SIG-M5 treated with dmso at 0.1 percent for 504 hours (cell line): ENCODE results near the gene MAGEA2B.
"Not testable (repeated sequence)": the region's sequence is repeated elsewhere in the genome, so short reads cannot be mapped to it uniquely, and the experiment has no call there.

Source experiments
- DNase-seq: peaks from one replicate; lab custom pipeline; 2025; ENCODE audit not compliant: unreplicated experiment; lab: John Stamatoyannopoulos, UW

MAGEA2B gene, protein sequence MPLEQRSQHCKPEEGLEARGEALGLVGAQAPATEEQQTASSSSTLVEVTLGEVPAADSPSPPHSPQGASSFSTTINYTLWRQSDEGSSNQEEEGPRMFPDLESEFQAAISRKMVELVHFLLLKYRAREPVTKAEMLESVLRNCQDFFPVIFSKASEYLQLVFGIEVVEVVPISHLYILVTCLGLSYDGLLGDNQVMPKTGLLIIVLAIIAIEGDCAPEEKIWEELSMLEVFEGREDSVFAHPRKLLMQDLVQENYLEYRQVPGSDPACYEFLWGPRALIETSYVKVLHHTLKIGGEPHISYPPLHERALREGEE

DNA sequence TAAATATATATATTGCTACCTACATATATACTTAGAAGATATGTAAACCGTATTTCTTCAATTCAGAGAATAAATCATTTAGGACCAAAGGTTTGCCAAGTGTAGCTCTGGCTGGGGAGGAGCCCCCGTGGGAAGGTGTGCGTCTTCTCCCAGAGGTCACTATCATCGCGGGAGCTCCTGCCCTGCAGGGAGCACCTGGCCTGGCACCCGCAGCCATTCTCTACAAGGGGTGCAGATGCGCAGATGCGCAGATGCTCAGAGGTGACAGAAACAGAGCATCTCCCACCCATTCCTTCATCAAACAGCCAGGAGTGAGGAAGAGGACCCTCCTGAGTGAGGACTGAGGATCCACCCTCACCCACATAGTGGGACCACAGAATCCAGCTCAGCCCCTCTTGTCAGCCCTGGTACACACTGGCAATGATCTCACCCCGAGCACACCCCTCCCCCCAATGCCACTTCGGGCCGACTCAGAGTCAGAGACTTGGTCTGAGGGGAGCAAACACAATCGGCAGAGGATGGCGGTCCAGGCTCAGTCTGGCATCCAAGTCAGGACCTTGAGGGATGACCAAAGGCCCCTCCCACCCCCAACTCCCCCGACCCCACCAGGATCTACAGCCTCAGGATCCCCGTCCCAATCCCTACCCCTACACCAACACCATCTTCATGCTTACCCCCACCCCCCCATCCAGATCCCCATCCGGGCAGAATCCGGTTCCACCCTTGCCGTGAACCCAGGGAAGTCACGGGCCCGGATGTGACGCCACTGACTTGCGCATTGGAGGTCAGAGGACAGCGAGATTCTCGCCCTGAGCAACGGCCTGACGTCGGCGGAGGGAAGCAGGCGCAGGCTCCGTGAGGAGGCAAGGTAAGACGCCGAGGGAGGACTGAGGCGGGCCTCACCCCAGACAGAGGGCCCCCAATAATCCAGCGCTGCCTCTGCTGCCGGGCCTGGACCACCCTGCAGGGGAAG is at the start of gene MAGEA2B:
Gene MAGEA2B, plus strand, starts transcription at position 814 of the 973 bp plus-strand sequence. CDS start 2,479 bp downstream, outside the sequence.
- DNase-seq: not testable (repeated sequence)

DNA sequence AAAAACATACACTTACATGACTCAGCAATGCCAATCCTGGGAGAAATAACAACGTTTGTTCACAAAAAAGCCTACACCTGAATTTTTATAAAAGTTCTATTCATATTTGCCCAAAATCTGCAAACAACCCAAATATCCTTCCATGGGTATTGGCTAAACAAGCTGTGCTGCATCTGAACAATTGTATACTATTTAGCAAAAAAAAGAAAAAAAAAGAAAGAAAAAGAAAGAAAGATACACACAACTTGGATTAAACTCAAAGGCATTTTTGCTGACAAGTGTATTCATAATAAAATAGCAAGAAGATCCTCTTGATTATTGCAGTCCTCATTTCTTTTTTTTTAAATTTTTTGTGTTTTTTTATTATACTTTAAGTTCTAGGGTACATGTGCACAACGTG is 40.3 kb upstream of the MAGEA2B start:
- DNase-seq: no peak

DNA sequence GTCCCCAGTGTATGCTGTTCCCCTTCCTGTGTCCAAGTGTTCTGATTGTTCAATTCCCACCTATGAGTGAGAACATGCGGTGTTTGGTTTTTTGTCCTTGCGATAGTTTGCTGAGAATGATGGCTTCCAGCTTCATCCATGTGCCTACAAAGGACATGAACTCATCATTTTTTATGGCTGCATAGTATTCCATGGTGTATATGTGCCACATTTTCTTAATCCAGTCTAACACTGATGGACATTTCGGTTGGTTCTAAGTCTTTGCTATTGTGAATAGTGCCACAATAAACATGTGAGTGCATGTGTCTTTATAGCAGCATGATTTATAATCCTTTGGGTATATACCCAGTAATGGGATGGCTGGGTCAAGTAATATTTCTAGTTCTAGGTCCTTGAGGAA is 39.8 kb upstream of the MAGEA2B start:
- DNase-seq: not testable (repeated sequence)

DNA sequence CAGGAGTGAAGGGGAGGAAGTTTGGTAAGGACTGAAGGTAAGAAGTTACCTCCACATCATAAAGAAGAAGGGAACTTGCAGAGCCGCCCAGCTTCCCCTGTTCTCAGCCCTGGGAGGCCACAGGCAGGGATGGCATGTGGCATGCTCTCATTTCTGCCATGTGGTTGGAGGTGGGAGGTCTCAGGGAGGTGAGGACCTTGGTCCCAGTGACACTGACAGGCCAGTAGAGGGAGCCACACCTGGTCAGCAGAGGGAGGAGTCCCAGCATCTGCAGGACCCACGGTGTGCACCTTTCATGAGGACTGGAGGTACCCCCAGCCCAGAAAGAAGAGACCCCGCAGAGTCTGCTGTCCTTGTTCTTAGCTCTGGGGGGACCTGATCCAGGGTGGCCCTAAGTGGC is 33.4 kb upstream of the MAGEA2B start:
- not testable (repeated sequence) for DNase-seq

DNA sequence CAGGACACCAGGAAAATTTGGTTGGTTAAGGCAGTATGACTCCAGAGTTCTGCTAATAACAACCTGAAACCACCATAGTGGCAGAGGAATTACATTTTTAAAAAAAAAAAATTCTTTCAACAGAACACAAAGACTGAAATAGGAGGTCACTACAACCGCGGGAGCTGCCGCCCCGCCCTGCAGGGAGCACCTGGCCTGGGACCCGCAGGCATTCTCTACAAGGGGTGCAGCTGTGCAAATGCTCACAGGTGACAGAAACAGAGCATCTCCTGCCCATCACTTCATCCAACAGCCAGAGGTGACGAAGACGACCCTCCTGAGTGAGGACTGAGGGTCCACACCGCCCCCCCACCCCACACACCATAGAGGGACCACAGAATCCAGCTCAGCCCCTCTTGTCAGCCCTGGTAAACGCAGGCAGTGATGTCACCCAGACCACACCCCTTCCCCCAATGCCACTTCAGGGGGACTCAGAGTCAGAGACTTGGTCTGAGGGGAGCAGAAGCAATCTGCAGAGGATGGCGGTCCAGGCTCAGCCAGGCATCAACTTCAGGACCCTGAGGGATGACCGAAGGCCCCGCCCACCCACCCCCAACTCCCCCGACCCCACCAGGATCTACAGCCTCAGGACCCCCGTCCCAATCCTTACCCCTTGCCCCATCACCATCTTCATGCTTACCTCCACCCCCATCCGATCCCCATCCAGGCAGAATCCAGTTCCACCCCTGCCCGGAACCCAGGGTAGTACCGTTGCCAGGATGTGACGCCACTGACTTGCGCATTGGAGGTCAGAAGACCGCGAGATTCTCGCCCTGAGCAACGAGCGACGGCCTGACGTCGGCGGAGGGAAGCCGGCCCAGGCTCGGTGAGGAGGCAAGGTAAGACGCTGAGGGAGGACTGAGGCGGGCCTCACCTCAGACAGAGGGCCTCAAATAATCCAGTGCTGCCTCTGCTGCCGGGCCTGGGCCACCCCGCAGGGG is 16.2 kb upstream of the MAGEA2B start, which contains the start of gene MAGEA3:
Gene MAGEA3, plus strand, starts transcription at position 843 of the 980 bp plus-strand sequence. CDS start 2,039 bp downstream, outside the sequence.
- not testable (repeated sequence) for DNase-seq

DNA sequence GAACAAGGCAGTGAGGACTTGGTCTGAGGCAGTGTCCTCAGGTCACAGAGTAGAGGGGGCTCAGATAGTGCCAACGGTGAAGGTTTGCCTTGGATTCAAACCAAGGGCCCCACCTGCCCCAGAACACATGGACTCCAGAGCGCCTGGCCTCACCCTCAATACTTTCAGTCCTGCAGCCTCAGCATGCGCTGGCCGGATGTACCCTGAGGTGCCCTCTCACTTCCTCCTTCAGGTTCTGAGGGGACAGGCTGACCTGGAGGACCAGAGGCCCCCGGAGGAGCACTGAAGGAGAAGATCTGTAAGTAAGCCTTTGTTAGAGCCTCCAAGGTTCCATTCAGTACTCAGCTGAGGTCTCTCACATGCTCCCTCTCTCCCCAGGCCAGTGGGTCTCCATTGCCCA is 14.0 kb upstream of the MAGEA2B start:
- not testable (repeated sequence) for DNase-seq

DNA sequence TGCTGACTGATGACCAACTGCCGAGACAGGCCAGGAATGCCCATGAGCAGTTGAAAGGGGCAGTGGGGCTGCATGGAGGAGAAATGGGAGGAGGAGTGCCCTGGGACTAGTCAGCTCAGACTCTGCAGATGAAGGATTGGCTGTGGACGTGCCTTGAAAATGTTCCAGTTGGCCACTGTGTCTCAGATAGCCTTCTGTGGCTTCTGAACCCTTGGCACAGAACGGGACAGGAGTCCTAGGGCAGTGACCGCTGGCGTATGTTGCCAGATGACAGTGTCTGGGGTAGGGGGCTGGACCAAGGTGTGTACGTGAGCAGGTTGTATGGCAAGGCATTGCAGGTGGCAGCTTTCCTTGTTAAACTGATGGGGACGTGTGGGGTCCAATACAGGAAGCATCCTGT is 7.9 kb upstream of the MAGEA2B start:
- not testable (repeated sequence) for DNase-seq

DNA sequence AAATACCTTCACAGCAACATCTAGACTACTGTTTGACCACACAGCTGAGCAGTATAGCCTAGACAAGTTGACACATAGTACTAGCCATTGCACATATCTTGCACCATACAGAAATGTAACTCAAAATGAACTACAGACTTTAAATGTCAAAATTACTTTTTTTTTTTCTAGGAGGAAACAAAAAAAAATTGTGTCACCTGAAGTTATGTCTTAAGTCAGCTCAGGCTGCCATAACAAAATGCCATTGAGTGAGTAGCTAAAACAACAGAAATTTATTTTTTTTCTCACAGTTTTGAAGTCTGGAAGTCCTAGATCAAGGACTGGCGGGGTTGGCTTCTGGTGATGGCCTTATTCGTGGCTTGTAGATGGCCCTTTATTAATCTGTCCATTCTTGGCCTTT is 5.3 kb upstream of the MAGEA2B start, which contains the start of gene CSAG2:
Gene CSAG2, minus strand, starts transcription at position 101 of the 400 bp plus-strand sequence. CDS start 161 bp downstream, outside the sequence.
- not testable (repeated sequence) for DNase-seq

DNA sequence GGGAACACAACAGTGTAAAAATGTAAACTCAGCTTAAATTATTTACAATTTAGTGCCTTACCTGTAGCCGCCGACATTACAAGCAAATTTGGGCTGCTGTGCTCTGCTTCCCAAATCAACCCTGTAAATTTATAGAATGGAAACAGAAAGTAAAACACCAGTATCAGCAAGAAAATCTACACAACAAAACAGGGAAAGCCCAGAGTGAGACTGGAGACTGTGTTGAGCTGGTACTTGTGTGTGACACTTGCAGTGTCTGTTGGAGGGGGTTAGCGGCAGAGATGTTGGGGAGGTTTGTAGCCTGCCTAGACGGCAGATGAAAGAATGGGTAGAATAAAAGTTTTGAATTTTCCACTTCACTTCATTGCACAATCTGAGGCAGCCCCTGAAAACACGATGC is 1.2 kb upstream of the MAGEA2B start:
- not testable (repeated sequence) for DNase-seq

DNA sequence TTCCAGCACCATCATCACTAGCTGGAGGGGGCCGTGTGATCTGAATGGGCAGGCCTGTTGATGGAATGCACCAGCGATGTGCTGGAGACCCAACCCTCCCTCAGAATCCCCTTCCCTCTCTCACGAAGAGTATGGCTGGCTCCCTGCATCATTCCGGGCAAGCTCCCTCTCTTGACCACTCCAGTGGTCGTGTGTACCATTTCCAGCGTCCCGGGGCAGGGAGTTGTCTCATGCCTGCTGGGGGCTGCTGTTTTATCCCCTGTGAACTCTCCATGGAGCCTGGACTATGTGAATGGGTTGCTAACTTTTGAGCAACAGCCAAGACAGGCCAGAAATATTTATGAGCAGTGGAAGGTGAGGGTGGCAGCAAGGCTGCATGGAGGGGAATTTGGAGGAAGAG is 11.0 kb downstream of the MAGEA2B start:
- no peak for DNase-seq

DNA sequence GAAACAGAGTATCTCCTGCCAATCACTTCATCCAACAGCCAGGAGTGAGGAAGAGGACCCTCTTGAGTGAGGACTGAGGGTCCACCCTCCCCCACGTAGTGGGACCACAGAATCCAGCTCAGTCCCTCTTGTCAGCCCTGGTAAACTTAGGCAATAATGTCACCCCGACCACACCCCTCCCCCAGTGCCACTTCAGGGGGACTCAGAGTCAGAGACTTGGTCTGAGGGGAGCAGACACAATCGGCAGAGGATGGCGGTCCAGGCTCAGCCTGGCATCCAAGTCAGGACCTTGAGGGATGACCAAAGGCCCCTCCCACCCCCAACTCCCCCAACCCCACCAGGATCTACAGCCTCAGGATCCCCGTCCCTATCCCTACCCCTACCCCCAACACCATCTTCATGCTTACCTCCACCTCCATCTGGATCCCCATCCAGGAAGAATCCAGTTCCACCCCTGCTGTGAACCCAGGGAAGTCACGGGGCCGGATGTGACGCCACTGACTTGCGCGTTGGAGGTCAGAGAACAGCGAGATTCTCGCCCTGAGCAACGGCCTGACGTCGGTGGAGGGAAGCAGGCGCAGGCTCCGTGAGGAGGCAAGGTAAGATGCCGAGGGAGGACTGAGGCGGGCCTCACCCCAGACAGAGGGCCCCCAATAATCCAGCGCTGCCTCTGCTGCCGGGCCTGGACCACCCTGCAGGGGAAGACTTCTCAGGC is 19.0 kb downstream of the MAGEA2B start, which contains the start of the genes CSAG1 and MAGEA12:
Gene CSAG1, minus strand, starts transcription at position 461 of the 715 bp plus-strand sequence. CDS start 1,261 bp downstream, outside the sequence.
Gene MAGEA12, plus strand, starts transcription at position 497 of the 715 bp plus-strand sequence. CDS start 2,405 bp downstream, outside the sequence.
- no peak for DNase-seq

DNA sequence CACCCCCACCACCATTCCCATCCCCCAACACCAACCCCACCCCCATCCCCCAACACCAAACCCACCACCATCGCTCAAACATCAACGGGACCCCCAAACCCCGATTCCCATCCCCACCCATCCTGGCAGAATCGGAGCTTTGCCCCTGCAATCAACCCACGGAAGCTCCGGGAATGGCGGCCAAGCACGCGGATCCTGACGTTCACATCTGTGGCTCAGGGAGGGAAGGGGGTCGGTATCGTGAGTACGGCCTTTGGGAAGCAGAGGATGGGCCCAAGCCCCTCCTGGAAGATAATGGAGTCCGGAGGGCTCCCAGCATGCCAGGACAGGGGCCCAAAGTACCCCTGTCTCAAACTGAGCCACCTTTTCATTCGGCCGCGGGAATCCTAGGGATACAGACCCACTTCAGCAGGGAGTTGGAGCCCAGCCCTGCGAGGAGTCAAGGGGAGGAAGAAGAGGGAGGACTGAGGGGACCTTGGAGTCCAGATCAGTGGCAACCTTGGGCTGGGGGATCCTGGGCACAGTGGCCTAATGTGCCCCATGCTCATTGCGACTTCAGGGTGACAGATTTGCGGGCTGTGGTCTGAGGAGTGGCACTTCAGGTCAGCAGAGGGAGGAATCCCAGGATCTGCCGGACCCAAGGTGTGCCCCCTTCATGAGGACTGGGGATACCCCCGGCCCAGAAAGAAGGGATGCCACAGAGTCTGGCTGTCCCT is 19.9 kb downstream of the MAGEA2B start:
- DNase-seq: not testable (repeated sequence)

DNA sequence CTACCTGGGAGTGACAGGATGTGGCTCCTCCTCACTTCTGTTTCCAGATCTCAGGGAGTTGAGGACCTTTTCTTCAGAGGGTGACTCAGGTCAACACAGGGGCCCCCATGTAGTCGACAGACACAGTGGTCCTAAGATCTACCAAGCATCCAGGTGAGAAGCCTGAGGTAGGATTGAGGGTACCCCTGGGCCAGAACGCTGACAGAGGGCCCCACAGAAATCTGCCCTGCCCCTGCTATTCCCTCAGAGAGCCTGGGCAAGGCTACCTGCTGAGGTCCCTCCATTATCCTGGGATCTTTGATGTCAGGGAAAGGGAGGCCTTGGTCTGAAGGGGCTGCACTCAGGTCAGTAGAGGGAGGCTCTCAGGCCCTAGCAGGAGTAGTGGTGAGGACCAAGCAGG is 20.7 kb downstream of the MAGEA2B start:
- no peak for DNase-seq

DNA sequence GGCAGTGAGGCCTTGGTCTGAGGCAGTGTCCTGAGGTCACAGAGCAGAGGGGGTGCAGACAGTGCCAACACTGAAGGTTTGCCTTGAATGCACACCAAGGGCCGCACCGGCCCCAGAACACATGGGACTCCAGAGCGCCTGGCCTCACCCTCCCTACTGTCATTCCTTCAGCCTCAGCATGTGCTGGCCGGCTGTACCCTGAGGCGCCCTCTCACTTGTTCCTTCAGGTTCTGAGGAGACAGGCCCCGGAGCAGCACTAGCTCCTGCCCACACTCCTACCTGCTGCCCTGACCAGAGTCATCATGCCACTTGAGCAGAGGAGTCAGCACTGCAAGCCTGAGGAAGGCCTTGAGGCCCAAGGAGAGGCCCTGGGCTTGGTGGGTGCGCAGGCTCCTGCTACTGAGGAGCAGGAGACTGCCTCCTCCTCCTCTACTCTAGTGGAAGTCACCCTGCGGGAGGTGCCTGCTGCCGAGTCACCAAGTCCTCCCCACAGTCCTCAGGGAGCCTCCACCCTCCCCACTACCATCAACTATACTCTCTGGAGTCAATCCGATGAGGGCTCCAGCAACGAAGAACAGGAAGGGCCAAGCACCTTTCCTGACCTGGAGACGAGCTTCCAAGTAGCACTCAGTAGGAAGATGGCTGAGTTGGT is 21.6 kb downstream of the MAGEA2B start:
- no peak for DNase-seq

DNA sequence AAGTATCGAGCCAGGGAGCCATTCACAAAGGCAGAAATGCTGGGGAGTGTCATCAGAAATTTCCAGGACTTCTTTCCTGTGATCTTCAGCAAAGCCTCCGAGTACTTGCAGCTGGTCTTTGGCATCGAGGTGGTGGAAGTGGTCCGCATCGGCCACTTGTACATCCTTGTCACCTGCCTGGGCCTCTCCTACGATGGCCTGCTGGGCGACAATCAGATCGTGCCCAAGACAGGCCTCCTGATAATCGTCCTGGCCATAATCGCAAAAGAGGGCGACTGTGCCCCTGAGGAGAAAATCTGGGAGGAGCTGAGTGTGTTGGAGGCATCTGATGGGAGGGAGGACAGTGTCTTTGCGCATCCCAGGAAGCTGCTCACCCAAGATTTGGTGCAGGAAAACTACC is 22.1 kb downstream of the MAGEA2B start:
- DNase-seq: not testable (repeated sequence)

DNA sequence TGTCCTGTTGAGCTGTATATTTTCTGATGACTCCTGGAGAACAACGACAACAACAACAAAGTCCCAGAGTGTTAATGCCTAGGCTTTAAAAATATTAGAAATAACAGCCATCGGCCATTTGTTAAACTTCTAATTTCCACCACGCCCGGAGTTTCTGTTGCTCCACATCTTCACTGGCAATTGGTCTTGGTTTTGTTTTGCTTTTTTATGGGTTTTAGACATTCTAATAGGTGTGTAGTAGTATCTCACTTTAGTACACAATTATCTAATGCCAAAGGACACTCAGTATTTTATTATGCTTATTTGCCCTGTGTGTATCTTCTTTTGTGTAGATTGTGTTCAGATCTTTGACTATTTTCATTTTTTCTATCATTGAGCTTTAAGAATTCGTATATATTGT is 24.1 kb downstream of the MAGEA2B start:
- DNase-seq: no peak

DNA sequence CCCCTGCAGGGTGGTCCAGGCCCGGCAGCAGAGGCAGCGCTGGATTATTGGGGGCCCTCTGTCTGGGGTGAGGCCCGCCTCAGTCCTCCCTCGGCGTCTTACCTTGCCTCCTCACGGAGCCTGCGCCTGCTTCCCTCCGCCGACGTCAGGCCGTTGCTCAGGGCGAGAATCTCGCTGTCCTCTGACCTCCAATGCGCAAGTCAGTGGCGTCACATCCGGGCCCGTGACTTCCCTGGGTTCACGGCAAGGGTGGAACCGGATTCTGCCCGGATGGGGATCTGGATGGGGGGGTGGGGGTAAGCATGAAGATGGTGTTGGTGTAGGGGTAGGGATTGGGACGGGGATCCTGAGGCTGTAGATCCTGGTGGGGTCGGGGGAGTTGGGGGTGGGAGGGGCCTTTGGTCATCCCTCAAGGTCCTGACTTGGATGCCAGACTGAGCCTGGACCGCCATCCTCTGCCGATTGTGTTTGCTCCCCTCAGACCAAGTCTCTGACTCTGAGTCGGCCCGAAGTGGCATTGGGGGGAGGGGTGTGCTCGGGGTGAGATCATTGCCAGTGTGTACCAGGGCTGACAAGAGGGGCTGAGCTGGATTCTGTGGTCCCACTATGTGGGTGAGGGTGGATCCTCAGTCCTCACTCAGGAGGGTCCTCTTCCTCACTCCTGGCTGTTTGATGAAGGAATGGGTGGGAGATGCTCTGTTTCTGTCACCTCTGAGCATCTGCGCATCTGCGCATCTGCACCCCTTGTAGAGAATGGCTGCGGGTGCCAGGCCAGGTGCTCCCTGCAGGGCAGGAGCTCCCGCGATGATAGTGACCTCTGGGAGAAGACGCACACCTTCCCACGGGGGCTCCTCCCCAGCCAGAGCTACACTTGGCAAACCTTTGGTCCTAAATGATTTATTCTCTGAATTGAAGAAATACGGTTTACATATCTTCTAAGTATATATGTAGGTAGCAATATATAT is 39.5 kb downstream of the MAGEA2B start, which contains the start of gene MAGEA2:
Gene MAGEA2, minus strand, starts transcription at position 157 of the 965 bp plus-strand sequence. CDS start 2,479 bp downstream, outside the sequence.
- not testable (repeated sequence) for DNase-seq
